GM18870 (cell line): ENCODE measurements around the gene ALDH1B1.

Source experiments
- ATAC-seq: cut with Tn5 transposase; IDR thresholded peaks from one replicate; pipeline ENCODE4 v1.9.1; 2021; ENCODE audit warnings: moderate library complexity; ENCODE audit not compliant: unreplicated experiment

The ALDH1B1 gene

GRCh38 chr9:38437193-38437823 is 44.8 kb downstream of the ALDH1B1 start:
- ATAC-seq: no peak

DNA sequence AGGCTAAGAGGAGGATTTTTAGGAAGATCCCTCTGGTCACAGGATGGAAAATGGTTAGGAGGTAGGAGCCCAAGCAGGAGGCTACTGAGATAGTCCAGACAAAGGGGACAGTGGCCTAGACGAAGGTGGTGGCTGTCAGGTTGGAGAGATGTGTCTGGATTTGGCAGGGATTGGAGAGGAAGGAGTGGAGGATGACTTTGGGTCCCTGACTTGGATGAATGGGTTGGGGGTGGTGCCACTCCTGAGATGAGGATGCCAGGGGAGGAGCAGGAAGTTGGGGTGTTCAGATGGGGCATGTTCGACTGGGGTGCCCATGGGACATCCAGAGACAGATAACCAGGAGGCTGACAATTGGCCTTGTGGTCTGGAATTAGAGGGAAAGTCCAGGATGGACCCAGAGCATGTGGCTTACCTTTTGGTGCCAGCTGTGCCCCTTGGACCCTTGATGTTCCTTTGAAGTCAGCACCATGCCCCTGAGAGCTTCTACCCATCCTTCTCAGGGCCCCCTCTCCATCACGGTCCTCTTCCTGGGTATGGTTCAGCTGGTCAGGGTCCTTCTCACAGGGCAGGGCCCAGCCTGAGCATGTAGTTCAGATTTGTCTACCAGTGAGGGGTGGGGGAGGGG is 46.9 kb downstream of the ALDH1B1 start:
- ATAC-seq: no peak

DNA sequence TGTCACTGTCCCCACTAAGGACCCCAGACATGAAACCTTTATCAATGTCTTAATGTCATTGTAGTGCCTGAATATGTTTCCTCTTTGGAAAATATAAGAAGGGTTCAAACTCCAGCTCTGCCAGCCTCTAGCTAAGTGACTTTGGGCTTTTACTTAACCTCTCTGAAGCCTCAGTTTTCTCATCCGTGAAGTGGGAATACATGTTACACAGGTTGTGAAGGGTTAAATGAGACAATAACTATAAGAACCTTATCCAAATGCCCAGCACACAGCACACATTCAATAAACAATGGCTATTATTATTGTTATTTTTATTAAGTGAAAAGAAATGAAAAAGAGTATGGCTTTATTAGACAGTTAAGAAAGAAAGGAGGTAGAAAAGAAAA is 47.4 kb downstream of the ALDH1B1 start:
- ATAC-seq: no peak

DNA sequence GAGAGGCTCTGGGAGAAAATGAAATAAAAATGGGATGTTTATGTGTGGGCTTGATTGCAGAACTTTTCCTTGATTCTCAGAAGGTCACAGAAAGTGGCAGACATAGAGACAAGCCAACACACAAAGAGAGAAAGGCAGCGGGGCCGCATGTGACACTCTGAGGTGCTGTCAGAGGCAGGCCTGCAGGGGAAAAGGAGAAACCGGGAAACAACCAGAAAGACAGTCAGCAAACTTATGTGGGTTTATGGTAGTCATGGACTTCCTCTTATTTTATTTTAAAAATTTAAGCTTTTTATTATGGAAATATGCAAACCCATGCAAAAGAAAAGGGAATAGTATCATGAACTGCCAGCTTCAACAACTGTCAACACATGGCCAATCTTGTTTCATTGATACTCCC is 48.0 kb downstream of the ALDH1B1 start:
- ATAC-seq: no peak

DNA sequence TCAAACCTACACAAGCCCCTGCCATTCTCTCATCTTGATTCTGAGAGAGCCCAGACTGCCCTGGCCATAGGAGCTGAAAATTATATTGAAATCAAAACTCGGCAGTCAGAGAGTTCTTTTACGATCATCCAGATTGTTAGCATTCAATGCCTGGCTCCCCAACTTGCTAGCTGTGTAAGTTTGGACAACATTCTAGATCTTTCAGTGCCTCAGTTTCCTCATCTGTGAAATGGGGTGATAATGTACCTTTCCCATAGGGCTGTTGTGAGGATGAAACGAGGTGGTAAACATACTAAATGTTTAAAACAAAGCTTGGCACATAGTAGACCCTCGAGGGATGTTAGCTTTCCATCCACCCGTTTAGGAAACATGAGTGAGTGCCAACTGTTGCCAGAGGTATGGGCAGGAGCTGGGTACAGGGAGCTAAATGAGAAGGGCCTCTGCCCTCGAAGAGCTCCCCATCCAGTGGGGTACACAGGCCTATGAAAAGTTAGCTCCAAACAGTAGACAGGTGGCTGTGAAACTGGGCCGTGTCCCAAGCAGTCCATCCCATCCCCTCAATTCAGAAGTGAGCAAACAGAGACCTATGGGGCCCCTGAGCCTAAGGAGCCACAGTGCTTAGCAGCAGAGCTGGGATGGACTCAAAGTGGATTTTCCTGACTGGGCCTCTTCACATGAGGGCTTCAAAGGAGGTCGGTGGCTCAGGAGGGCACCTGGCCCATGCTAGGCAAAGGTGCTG is 49.0 kb downstream of the ALDH1B1 start:
- no peak for ATAC-seq

DNA sequence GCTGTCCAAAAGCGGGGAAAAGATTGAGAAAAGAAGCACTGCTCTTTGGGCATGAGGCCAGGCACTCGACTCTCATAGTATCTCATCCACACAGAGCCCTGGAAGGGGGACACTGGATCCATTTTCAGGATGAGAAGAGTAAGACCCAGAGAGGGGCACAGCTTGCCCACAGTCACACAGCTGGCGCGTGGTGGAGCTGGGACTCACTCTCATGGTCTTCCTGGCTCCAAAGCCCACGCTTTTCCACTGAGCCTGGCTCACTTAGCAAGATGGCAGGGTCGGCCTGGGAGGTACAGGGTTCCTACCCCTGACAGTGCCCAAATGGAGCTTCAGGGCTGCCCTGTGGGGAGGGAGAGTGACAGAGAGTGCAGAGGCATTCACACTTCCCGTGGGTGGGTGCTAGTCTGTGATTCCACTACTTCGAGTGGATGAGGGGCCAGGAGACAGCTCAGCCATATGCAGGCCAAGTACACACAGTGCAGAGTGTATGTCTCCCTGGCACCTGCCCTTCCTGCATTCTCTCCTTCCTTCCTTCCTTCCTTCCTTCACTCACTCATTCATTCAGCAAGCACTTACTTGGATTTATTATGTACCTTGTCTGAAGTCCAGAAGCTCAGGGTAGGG is 50.1 kb downstream of the ALDH1B1 start:
- ATAC-seq: no peak

GRCh38 chr9:38443181-38443580 is 50.7 kb downstream of the ALDH1B1 start:
- no peak for ATAC-seq

- no peak for ATAC-seq
Measured at GRCh38 chr9:38443597-38443996, 51.1 kb downstream of the ALDH1B1 start.

DNA sequence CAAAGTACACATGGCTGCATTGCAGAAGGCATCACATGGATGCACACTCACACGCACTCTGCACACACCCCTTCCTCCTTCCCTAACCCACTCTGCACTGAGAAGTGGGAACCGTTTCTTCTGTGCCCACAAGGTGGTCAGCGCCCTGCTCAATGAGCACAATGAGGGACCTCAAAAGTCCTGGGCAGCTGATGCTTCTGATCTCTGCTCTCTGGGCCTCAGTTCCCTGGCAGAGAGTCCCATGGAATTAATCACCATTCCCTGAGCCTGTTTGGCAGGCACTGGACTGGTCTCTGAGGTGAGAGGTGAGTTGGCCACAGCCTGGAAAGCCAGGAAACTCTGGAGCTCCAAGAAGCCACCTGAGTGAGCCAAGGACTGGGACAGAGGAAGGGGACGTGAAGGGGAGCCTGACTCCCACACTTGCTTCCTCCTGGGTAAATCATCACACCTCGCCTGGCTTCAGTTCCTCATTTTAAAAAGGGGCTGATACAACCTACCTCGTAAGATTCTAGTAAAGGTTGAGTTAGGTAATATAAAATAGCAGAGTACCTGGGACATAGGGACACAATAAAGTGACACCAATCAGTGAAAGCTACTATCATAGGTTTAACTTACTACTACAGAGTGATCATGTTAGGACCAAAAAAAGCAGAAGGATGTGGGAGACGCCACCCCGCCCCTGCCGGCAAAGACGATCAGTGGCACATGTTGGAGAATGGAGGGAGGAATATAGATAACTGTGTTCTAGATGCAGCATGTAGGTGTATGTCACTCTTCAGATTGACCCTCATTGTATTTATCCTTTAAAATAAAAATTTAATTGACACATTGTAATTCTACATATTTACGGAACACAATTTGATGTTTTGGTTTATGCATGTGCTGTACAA is 52.9 kb downstream of the ALDH1B1 start:
- peak; percentile 88 for ATAC-seq

- no peak for ATAC-seq
Measured at GRCh38 chr9:38447703-38448102, 55.2 kb downstream of the ALDH1B1 start.
